GM19324 (cell line): ENCODE measurements around the gene OR52N4.
"Not testable (repeated sequence)": the region's sequence is repeated elsewhere in the genome, so short reads cannot be mapped to it uniquely, and the experiment has no call there.

ENCODE experiments used
- ATAC-seq: cut with Tn5 transposase; IDR thresholded peaks from one replicate; pipeline ENCODE4 v1.9.1; 2021; ENCODE audit warnings: mild to moderate bottlenecking, moderate library complexity; ENCODE audit not compliant: unreplicated experiment, low FRiP score

The OR52N4 gene

DNA sequence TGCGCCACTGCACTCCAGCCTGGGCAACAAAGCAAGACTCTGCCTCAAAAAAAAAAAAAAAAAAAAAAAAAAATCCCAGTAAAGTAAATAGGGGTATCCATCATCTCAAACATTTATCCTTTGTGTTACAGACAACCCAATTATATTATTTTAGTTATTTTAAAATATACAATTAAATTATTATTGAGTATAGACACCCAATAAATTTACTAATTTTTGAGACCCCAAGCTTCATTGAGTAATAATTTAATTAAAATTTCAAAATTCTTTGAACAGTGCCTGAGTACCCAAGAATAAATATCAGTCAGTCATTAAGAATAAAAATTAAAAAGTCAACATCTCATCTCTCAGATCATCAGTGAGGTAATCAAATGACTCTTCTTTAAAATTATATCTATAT is at the start of gene OR52N4:
TSS of gene OR52N4 (plus strand) at position 301 of the 400 bp plus-strand sequence. CDS start 498 bp downstream, outside the sequence.
- no peak for ATAC-seq

DNA sequence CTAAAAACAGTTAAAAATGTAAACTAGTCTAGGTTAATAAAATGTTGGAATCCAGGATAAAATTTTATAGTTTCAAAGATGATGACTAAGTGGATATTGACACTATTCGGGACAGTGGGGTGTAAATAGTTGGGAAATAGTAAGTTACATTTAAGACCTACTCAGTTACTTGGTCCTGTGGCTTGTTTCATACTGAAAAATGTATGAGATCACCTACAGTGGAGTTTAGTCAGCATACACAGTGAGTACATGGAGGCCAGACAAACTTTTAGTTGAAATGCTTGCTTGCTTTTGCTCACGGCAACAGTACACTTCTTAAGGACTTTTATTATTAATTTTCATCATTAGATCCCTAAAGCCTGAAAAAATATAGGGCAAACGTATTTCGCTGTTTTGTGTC is 48.4 kb upstream of the OR52N4 start:
- ATAC-seq, result no peak

DNA sequence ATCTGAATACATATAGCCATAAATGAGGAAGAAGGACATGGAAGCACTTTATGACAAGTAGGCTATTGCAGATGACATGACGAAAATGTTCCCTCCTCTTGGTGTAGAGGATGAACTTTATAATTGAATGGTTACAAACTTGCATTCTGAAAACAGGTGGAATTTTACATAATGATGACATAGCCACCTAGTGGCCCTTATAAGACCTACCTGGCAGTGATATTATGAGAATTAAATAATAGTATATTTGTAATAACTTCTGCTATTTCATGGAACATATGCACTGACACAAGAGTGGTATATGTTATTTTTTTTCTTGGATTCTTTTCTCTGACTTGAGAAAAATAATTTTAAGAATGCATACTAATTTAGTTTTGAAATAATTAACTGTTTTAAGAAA is 41.5 kb upstream of the OR52N4 start:
- ATAC-seq, result no peak

DNA sequence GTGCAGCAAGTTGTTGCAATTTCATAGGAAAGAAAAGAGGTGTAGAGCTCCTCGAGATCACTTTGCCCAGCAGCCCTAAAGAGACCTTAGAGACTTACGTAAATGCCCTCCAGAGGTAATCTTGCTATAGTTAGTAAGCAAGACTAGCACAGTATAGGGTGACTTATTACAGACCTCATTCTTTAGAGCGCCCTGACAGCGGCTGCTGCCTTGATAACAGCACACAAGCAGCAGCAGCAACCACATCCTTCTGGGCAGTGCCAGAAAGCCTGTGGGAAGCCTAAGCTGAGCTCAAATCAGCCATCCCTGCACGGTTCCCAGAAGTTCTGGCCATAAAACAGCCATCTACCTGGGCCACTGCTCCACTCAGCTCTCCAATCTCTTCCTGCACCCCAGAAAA is 40.3 kb upstream of the OR52N4 start:
- ATAC-seq, result no peak

DNA sequence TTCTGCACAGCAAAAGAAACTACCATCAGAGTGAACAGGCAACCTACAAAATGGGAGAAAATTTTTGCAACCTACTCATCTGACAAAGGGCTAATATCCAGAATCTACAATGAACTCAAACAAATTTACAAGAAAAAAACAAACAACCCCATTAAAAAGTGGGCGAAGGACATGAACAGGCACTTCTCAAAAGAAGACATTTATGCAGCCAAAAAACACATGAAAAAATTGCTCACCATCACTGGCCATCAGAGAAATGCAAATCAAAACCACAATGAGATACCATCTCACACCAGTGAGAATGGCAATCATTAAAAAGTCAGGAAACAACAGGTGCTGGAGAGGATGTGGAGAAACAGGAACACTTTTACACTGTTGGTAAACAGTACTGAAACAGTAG is 37.5 kb upstream of the OR52N4 start:
- ATAC-seq, result not testable (repeated sequence)

DNA sequence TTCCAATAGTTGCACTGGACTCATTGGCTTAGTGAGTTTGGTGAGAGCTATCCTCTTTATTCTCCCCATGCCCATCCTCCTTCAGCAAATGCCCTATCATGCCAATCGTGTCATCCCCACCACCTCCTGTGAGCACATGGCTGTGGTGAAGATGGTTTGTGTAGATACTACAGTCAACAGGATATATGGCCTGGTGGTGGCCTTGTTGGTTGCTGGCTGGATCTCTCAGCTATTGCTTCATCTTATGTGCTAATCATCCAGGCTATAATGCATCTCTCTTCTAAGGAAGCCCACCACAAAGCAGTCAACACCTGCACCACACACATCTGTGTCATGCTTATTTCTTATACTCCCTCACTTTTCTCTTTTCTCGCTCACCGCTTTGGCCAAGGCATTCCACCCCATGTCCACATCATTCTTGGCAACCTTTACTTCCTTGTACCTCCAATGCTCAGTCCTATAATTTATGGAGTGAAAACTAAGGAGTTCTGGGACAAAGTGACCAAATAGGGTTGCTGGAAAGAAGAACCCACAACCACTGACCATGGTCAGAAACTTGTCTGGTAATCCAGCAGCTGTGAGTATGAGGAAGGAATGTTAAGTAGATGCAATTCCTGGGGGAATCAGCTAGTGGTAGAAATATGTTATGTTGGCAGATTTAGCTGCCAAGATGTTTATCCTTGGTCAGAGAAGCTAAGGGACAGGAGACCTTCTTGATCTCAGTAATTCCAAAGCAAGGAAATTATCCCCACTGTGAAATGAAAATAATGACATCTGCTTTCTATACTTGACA is 34.1 kb upstream of the OR52N4 start:
- ATAC-seq, result no peak

DNA sequence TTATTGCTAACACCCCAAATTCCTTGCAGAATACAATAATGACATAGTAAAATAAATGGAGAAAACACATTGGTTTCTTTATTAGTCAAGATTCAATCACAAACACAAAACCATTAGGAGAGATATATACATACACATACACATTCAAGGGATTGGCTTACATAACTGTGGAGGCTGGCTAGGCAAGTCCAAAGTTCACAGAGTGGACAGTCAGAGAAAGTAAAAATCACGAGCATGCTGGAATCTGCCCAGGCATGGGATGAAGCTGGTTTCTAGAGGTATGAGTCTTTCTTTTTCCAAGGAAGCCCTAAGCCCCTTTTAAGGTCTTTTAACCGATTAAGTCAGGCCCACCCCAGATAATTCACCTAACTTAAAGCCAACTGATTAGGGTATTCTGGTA is 31.4 kb upstream of the OR52N4 start:
- ATAC-seq, result no peak

DNA sequence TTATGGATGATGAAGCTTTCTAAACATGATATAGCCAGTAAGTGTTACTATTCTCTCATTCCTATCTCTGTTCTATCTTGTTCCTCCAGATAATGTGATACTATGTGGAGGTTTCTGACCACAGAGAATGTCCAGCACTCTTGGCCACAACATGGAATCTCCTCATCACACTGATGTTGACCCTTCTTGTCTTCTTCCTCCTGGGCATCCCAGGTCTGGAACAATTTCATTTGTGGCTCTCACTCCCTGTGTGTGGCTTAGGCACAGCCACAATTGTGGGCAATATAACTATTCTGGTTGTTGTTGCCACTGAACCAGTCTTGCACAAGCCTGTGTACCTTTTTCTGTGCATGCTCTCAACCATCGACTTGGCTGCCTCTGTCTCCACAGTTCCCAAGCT is 27.7 kb upstream of the OR52N4 start:
- no peak for ATAC-seq

DNA sequence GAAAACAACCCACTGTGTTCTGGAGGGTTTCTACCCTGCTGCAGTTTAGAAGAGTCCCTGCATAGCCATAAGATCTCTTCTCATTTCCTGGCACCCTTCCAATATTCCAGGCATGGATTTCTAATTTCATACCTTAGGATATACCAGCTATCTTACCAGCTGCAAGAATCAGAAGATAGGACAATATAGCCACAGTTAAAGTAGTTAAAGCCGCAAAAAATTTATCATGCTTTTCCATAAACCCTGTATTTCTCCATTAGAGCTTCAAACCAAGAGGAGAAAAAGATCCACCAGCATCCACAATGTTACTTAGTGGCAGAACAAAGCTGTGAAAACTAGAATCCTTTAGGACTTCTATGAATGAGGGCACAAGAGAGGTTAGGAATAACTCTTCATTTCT is 26.4 kb upstream of the OR52N4 start:
- ATAC-seq, result no peak

DNA sequence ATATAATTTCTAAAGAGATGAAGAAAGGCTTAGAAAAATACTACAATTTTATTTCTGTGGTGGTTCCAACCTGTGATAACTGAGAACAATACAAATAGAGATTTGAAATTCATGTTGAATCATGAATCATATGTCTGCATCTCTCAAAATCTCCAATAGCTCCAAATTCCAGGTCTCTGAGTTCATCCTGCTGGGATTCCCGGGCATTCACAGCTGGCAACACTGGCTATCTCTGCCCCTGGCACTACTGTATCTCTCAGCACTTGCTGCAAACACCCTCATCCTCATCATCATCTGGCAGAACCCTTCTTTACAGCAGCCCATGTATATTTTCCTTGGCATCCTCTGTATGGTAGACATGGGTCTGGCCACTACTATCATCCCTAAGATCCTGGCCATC is 17.6 kb upstream of the OR52N4 start, which contains the start of gene OR56B1:
TSS of gene OR56B1 (plus strand) at position 53 of the 400 bp plus-strand sequence. CDS start at position 122, 69 bp downstream.
- ATAC-seq, result no peak

DNA sequence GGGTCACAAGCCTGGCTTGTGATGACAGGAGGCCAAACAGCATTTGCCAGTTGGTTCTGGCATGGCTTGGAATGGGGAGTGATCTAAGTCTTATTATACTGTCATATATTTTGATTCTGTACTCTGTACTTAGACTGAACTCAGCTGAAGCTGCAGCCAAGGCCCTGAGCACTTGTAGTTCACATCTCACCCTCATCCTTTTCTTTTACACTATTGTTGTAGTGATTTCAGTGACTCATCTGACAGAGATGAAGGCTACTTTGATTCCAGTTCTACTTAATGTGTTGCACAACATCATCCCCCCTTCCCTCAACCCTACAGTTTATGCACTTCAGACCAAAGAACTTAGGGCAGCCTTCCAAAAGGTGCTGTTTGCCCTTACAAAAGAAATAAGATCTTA is 17.0 kb upstream of the OR52N4 start:
- no peak for ATAC-seq

DNA sequence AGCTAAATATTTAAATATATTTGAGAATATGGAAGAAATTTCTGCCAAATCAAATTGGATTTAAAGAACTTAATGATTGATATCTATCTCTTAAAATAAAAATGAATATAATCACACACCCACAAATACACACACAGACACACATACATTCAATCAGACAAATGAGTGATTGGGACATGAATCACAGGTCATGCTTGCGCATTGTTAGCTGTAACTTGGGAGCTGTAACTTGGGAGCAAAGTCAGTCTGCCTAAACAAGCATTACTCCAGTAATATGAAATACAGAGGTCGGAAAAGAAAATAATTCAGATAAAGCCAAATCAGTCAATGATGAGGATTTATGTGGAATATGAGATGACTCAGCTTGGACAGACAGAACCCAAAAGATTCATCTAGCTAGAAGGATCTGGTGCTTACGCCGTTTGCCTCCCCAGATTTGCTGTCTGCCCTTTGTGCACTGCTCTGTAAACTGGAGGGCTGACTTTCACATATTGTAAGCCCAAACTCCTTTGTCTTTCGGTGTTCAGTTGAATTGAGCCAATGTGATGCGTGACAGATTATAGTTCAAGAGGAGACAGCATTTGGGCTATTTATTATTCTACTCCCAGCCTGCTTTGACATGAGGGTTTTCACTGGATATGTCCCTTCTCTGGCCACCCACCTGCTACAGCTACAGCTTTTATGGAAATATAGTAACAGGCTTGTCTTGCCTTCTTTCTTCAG is 16.2 kb upstream of the OR52N4 start:
- ATAC-seq, result no peak

DNA sequence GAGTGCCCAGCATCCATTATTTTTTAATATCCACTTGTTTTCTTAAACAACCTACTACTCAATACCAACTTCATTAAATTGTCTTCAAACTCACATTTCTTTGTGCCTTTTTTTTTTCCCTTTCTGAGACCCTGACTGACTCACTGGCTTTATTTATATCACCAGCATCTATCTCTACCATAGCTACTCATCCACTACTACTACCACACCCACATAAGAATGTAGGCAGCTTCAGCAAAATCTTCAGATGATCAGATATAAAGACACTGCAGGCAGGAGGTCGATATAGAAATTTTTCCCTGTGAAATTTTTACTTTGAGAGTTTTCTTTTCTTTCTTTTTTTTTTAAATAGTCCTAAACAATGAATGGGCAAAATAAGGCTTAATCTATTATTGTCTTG is 15.6 kb upstream of the OR52N4 start:
- ATAC-seq, result no peak

DNA sequence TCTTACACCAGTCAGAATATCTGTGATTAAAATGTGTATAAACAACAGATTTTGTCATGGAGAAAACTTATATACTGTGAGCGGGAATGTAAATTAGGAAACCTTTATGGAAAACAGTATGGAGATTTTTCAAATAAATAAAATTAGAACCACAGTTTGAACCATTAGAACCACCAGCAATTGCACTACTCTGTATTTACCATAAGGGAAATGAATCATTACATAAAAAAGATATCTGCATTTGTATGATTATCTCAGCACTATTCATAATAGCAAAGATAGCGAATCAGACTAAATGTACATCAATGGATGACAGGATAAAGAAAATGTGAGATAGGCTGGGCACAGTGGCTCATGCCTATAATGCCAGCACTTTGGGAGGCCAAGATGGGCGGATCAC is 7.4 kb upstream of the OR52N4 start:
- ATAC-seq, result no peak

DNA sequence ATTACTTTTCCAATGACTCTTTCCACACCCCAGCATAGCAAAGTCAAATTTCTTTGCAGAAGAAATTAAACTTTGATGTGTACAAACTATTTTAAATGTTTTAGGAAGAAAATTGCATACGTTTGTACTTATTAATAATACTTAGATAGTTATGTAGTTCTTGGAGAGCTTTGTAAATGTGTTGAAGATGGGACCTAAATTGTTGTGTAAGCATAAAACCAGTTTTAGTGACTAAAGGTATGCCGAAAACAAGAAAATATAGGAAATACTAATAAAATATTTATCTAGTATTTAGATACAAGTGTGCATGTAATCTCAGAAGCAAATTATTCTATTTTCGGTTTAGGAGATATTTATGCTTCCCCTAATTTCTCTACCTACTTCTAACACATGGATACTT is 4.2 kb upstream of the OR52N4 start:
- no peak for ATAC-seq

DNA sequence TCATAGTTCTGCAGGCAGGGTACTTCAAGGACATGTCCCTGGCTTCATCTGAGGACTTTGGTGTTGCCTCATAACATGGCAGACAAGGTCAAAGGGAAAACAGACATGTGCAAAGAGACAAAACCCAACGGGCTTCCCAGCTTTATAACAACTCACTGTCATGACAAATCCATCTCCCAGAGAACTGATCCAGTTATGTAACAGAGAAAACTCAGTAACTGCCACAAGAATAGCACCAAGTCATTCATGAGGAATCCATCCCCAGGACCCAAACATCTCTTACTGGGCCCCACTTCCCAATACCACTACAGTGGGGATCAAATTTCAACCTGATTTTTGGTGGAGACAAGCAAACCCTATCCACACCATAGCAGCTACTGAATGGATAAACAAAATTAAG is 13.0 kb downstream of the OR52N4 start:
- no peak for ATAC-seq

DNA sequence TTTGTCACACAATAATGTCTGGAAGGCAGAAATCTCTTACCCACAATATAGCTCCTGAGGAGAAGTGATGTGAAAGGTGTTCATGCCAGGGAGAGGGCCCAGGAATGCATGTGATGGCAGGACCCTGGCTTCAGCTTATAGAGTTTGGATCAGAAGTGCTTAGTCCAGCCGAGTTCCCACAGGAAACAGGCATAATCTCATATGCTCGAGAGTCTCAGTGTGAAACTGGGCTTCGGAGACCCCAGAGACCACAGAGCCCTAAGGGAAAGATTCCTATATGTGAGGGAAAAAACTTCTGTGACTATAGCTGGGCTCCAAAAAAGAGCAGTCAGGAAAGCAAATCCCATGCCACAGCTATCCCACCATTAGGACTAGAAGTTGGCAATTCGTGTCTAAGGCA is 29.2 kb downstream of the OR52N4 start, which contains the start of gene OR52N5:
TSS of gene OR52N5 (minus strand) at position 101 of the 400 bp plus-strand sequence. CDS start 4,721 bp downstream, outside the sequence.
- no peak for ATAC-seq

DNA sequence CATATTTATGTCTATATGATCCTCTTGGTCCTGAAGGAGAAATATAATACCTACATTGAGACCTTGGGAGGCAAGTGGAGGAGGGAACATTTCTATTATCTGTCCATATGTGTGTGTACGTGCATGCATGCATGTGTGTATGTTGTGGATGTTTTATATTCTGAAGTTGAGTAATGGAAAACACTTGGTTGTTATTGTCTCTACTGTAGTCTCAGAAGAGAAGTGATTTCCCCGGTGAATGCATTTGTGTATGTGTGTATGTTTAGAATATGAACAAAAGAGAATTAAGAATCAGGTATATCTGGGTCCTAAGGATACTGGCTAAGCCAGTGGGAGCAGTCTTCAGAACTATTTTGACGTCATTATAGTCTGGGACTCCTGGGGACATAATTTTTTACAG is 37.1 kb downstream of the OR52N4 start, which contains the start of gene OR52N1:
TSS of gene OR52N1 (minus strand) at position 101 of the 400 bp plus-strand sequence. CDS start 2,449 bp downstream, outside the sequence.
- no peak for ATAC-seq

DNA sequence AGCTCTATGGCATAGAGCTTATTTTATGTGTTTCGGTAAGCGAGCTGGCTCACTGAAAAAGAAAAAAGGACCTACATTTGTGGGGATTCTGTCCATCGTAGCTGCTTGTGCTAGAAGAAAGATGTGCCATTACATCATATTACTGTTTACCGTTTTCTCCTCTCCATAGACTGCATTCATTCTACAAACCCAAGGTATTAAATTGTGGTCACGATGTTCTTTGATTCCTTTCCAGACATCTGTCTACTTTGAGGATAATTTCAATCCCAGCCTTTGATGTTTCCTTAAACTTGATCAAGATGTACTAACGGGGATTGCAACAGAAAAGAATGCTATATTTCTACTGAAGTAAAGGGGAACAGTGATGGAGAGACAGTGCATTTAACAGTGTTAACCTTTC is 42.5 kb downstream of the OR52N4 start:
- ATAC-seq, result no peak

DNA sequence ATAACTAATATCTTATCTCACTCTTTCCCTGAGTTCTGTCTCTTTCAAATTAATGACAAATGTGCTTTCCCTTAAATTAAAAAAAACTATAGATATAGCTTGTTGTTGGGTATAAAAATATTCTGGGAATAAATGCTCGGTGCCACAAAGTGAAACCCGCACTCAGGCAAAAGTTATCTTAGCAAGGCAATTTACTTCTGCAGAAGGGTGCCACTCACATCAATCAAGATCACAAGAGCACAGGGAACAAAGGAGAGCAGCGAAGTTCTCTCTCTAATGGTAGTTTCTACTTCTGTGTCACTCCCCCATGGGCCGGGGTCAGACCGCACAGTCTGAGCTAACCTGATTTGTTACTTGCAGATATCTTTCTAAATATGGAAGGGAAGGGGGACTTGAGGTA is 49.9 kb downstream of the OR52N4 start:
- ATAC-seq, result no peak
